GM19025 (cell line): Measurements from ENCODE around the gene ATXN7L1.

Source experiments
- ATAC-seq: cut with Tn5 transposase; IDR thresholded peaks from one replicate; pipeline ENCODE4 v1.9.1; 2021; ENCODE audit warnings: mild to moderate bottlenecking, low read depth, moderate library complexity; ENCODE audit not compliant: unreplicated experiment

ATXN7L1 gene

GRCh38 chr7:105829681-105830322 lies 46.6 kb downstream of the ATXN7L1 start:
- no peak for ATAC-seq

GRCh38 chr7:105828141-105828540 lies 48.3 kb downstream of the ATXN7L1 start:
- no peak for ATAC-seq

GRCh38 chr7:105827151-105827875 lies 49.1 kb downstream of the ATXN7L1 start:
- no peak for ATAC-seq

GRCh38 chr7:105826143-105826542 lies 50.3 kb downstream of the ATXN7L1 start:
- ATAC-seq, result no peak

GRCh38 chr7:105825371-105825770 lies 51.0 kb downstream of the ATXN7L1 start:
- no peak for ATAC-seq

- no peak for ATAC-seq
These were observed 53.6 kb downstream of the ATXN7L1 start for GRCh38 chr7:105822806-105823205.

GRCh38 chr7:105821527-105821926 lies 54.9 kb downstream of the ATXN7L1 start:
- ATAC-seq, result no peak

GRCh38 chr7:105820363-105821066 lies 55.9 kb downstream of the ATXN7L1 start:
- ATAC-seq, result no peak

- no peak for ATAC-seq
These were observed 56.8 kb downstream of the ATXN7L1 start for GRCh38 chr7:105819559-105819958.

- ATAC-seq, result no peak
These were observed 59.3 kb downstream of the ATXN7L1 start for GRCh38 chr7:105816954-105817615.

GRCh38 chr7:105816266-105816843 lies 60.0 kb downstream of the ATXN7L1 start:
- no peak for ATAC-seq

GRCh38 chr7:105815576-105815975 lies 60.8 kb downstream of the ATXN7L1 start:
- no peak for ATAC-seq

- ATAC-seq, result no peak
These were observed 61.9 kb downstream of the ATXN7L1 start for GRCh38 chr7:105814481-105814880.

- no peak for ATAC-seq
These were observed 65.1 kb downstream of the ATXN7L1 start for GRCh38 chr7:105811189-105811847.

GRCh38 chr7:105810556-105810955 lies 65.8 kb downstream of the ATXN7L1 start:
- no peak for ATAC-seq

GRCh38 chr7:105808703-105809590 lies 67.5 kb downstream of the ATXN7L1 start:
- peak; percentile 97 for ATAC-seq

- ATAC-seq, result no peak
These were observed 68.2 kb downstream of the ATXN7L1 start for GRCh38 chr7:105808209-105808608.

GRCh38 chr7:105807448-105807762 lies 69.0 kb downstream of the ATXN7L1 start:
- no peak for ATAC-seq
